SK-N-SH (cell line): ENCODE data around the gene TRPV2.

ENCODE experiments used
- POLR2AphosphoS5 ChIP-seq: IDR thresholded peaks from 2 replicates; pipeline ENCODE4 v1.6.1; 2012; ENCODE audit warnings: low read depth, low read length
- RCOR1 ChIP-seq: fragments of 150-350 bp; IDR thresholded peaks from 2 replicates; pipeline ENCODE4 v1.6.1; 2017; ENCODE audit warnings: antibody characterized with exemption, low read length
- REST ChIP-seq: IDR thresholded peaks from 2 replicates; pipeline ENCODE4 v1.6.1; 2012; ENCODE audit warnings: mild to moderate bottlenecking, low read depth, low read length, moderate library complexity
- ZBTB33 ChIP-seq: IDR thresholded peaks from 2 replicates; pipeline ENCODE4 v1.4.0; 2012; ENCODE audit warnings: low read depth, borderline replicate concordance
- TF ChIP-seq, protein P1 (sequence below): fragments of 150-350 bp; IDR thresholded peaks from 2 replicates; pipeline ENCODE4 v1.6.1; 2017; ENCODE audit warnings: antibody characterized with exemption, low read length, low read depth, borderline replicate concordance

DNA sequence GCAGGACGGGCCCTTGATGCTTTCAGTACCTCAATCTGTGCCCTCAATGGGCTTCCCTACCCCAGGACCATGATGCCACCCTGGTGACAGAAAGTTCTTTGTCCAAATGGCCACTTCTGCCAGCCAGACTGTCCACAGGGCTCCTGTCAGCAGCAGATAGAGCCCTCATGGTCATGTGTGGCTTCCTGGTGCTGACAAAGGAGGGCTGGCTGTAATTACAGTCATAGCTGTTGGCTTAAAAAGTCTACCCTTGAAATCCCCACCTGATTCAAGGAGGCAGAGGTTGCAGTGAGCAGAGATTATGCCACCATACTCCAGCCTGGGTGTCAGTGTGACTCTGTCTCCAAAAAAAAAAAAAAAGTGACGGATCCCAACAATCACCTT, 3.3 kb downstream of the TRPV2 start:
- TF ChIP-seq POLR2AphosphoS5 = no peak
- no peak for TF ChIP-seq REST
- TF ChIP-seq, protein P1, sequence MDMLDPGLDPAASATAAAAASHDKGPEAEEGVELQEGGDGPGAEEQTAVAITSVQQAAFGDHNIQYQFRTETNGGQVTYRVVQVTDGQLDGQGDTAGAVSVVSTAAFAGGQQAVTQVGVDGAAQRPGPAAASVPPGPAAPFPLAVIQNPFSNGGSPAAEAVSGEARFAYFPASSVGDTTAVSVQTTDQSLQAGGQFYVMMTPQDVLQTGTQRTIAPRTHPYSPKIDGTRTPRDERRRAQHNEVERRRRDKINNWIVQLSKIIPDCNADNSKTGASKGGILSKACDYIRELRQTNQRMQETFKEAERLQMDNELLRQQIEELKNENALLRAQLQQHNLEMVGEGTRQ = no peak
- TF ChIP-seq RCOR1 = no peak
- no peak for TF ChIP-seq ZBTB33
